HG03159 (cell line): Measurements from ENCODE around the gene TBC1D9B.
"Not testable (repeated sequence)": the region's sequence is repeated elsewhere in the genome, so short reads cannot be mapped to it uniquely, and the experiment has no call there.

ENCODE experiments used
- ATAC-seq: cut with Tn5 transposase; IDR thresholded peaks from one replicate; pipeline ENCODE4 v1.9.1; 2021; ENCODE audit warnings: mild to moderate bottlenecking, moderate library complexity; ENCODE audit not compliant: unreplicated experiment

The TBC1D9B gene

GRCh38 chr5:179886190-179886911 is 21.3 kb downstream of the TBC1D9B start:
- ATAC-seq = no peak

GRCh38 chr5:179885491-179886090 is 22.1 kb downstream of the TBC1D9B start:
- no peak for ATAC-seq

- ATAC-seq = no peak
Measured at GRCh38 chr5:179883163-179883562, 24.5 kb downstream of the TBC1D9B start.

GRCh38 chr5:179882338-179882737 is 25.4 kb downstream of the TBC1D9B start:
- no peak for ATAC-seq

- no peak for ATAC-seq
Measured at GRCh38 chr5:179880848-179881590, 26.7 kb downstream of the TBC1D9B start.

GRCh38 chr5:179880066-179880650 is 27.5 kb downstream of the TBC1D9B start:
- ATAC-seq = no peak

GRCh38 chr5:179879690-179880010 is 28.0 kb downstream of the TBC1D9B start:
- no peak for ATAC-seq

- ATAC-seq = no peak
Measured at GRCh38 chr5:179879003-179879689, 28.6 kb downstream of the TBC1D9B start.

- no peak for ATAC-seq
Measured at GRCh38 chr5:179878222-179879002, 29.3 kb downstream of the TBC1D9B start.

- ATAC-seq = no peak
Measured at GRCh38 chr5:179876610-179876952, 31.1 kb downstream of the TBC1D9B start.

GRCh38 chr5:179875741-179876609 is 31.7 kb downstream of the TBC1D9B start:
- no peak for ATAC-seq

GRCh38 chr5:179874536-179875292 is 33.0 kb downstream of the TBC1D9B start:
- no peak for ATAC-seq

GRCh38 chr5:179874136-179874535 is 33.6 kb downstream of the TBC1D9B start:
- no peak for ATAC-seq

- no peak for ATAC-seq
Measured at GRCh38 chr5:179873588-179874110, 34.0 kb downstream of the TBC1D9B start.

- no peak for ATAC-seq
Measured at GRCh38 chr5:179872828-179873575, 34.7 kb downstream of the TBC1D9B start.

GRCh38 chr5:179872055-179872827 is 35.5 kb downstream of the TBC1D9B start:
- ATAC-seq = no peak

GRCh38 chr5:179871533-179871932 is 36.2 kb downstream of the TBC1D9B start:
- ATAC-seq = not testable (repeated sequence)
